NCI-H146 treated with DMSO at 0.1 percent for 48 hours (cell line): ENCODE results near the gene CYB5A.

ENCODE experiments used
- DNase-seq: peaks from one replicate; lab custom pipeline; 2025; ENCODE audit not compliant: unreplicated experiment; lab: John Stamatoyannopoulos, UW

Gene CYB5A

DNA sequence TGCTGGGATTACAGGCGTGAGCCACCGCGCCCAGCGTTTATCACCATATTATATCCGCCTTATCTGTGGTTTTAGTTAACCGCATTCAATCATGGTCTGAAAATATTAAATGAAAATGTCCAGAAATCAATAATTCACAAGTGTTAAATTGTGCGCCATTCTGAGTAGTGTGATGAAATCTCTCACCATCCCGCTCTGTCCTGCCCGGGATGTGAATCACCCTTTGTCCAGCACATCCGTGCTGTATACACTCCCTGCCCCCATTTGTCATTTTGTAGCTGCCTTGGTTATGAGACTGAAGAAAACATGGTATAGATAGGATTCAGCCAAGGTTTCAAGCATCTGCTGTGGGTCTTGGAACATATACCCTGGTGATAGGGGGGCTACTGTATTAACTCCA is 72.7 kb downstream of the CYB5A start:
- DNase-seq: no peak

DNA sequence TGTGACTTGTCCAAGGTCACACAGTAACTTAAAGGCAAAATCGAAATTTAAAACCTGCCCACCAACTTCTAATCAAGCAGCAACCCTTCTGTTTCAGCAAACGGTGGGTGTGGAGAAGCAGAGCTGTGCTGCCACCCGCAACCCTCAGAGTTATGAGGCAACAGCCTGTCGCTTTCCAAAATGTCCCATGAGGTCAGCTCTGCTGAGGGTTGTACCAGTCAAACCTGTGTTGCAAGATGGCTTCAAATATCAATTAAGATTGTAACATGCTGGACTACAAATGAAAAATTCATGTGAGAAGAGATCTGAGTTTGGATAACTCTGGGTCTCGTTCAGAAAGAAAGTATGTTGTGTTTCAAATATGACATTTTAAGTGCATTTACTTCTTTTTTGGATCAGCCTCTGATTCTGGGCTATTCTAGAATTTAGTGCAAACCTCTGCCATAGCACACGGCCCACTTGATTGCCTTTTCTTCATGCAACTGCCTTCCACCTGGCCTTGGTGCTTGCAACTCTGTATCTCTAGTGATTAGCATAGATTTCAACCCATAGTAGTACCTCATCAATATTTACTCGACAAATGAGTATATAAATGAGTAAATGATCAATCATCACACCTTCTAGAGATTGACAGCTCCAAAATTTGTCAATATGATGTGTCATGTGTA is 74.2 kb downstream of the CYB5A start:
- DNase-seq: no peak

DNA sequence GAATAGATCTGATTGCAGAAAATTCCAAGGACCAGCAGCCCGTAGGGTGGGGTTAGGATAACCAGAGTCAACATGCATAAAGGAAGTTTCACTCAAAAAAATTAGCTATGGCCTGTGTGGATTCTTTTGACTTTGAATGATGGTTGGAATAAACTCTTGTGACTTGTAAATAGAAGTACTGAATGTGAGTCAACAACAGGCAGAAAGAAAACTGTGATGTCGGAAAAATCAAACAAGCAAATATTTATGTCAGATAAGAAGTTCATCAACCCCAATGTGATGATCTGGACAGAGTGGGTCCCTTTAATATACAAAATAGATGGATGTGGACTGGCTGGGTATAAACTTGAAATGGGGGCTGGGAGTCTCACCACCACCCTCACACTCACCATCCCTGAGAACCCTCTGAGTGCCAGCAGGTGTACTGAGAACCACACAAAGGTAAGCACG is 75.1 kb downstream of the CYB5A start:
- DNase-seq: no peak

GRCh38 chr18:74215863-74216262 is 75.9 kb downstream of the CYB5A start:
- no peak for DNase-seq

GRCh38 chr18:74213429-74213828 is 78.3 kb downstream of the CYB5A start:
- DNase-seq: no peak

- no peak for DNase-seq
Measured at GRCh38 chr18:74204526-74205152, 87.1 kb downstream of the CYB5A start.

- no peak for DNase-seq
Measured at GRCh38 chr18:74203811-74204210, 88.0 kb downstream of the CYB5A start.
